Measurements from ENCODE around the gene KRT17.

- no peak for TF ChIP-seq POLR2A (conservative IDR thresholded peaks at IDR 0.05)
- TF ChIP-seq, protein P1, sequence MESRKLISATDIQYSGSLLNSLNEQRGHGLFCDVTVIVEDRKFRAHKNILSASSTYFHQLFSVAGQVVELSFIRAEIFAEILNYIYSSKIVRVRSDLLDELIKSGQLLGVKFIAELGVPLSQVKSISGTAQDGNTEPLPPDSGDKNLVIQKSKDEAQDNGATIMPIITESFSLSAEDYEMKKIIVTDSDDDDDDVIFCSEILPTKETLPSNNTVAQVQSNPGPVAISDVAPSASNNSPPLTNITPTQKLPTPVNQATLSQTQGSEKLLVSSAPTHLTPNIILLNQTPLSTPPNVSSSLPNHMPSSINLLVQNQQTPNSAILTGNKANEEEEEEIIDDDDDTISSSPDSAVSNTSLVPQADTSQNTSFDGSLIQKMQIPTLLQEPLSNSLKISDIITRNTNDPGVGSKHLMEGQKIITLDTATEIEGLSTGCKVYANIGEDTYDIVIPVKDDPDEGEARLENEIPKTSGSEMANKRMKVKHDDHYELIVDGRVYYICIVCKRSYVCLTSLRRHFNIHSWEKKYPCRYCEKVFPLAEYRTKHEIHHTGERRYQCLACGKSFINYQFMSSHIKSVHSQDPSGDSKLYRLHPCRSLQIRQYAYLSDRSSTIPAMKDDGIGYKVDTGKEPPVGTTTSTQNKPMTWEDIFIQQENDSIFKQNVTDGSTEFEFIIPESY (CRISPR knock-in tag; IDR thresholded peaks at IDR 0.05), result no peak
- no peak for TF ChIP-seq POLR2AphosphoS5 (IDR thresholded peaks at IDR 0.05; ENCODE audit: control insufficient read depth, insufficient read depth, low read depth, low read length)
- no peak for TF ChIP-seq EZH2 (IDR thresholded peaks at IDR 0.05; ENCODE audit: borderline replicate concordance, low read depth, low read length)
Measured at GRCh38 chr17:41638194-41638593, 13.8 kb upstream of the KRT17 start.
